Fibroblast of lung (primary cell): Measurements from ENCODE around the gene TMEM135. TPM values are rescaled to one million over a fixed set of nuclear protein-coding genes. Genes with fewer than 3 reads are reported as not detected.

Experiments used
- DNase-seq, 2 donors: peaks; one replicate each; pipeline versions ENCODE4 v3.0.0 to v3.0.0-alpha.2; 2010; ENCODE audit warnings: low read depth in 2 of 2
- H2AFZ ChIP-seq: 2 replicates; pipeline ENCODE4 v1.5.1; 2012; ENCODE audit warnings: low read length, control low read depth, inconsistent platforms
- H3K27ac ChIP-seq: 2 replicates; pipeline ENCODE4 v1.5.1; 2011; ENCODE audit warnings: low read length, control low read depth; ENCODE audit not compliant: insufficient read depth
- H3K27me3 ChIP-seq: 2 replicates; pipeline ENCODE4 v1.5.1; 2011; ENCODE audit warnings: mild to moderate bottlenecking, low read length; ENCODE audit not compliant: control insufficient read depth, insufficient read depth
- H3K36me3 ChIP-seq: 2 replicates; pipeline ENCODE4 v1.5.1; 2011; ENCODE audit warnings: low read length; ENCODE audit not compliant: control insufficient read depth, insufficient read depth
- H3K4me1 ChIP-seq: 2 replicates; pipeline ENCODE4 v1.5.1; 2011; ENCODE audit warnings: low read length; ENCODE audit not compliant: control insufficient read depth, insufficient read depth; ENCODE audit errors: extremely low read depth
- H3K4me2 ChIP-seq: 2 replicates; pipeline ENCODE4 v1.5.1; 2011; ENCODE audit warnings: low read length, control low read depth; ENCODE audit not compliant: insufficient read depth; ENCODE audit errors: extremely low read depth
- H3K4me3 ChIP-seq, 4 experiments: fragments of 200-600 bp in 1 of 4; sonication (generic) in 1 of 4; replicated peaks in 1 of 4; 2 replicates each; pipeline ENCODE4 v1.5.1; 2011 to 2016; ENCODE audit warnings: low read length in 4 of 4, low read depth in 3 of 4, mild to moderate bottlenecking in 3 of 4, control low read depth in 2 of 4, inconsistent platforms in 1 of 4, mixed read lengths in 1 of 4; ENCODE audit not compliant: insufficient read depth in 1 of 4; ENCODE audit errors: control extremely low read depth in 1 of 4
- H3K79me2 ChIP-seq: 2 replicates; pipeline ENCODE4 v1.5.1; 2012; ENCODE audit warnings: mild to moderate bottlenecking, low read length, inconsistent platforms; ENCODE audit not compliant: control insufficient read depth, insufficient read depth
- H3K9ac ChIP-seq: 2 replicates; pipeline ENCODE4 v1.5.1; 2011; ENCODE audit warnings: mild to moderate bottlenecking, low read length, control low read depth; ENCODE audit not compliant: insufficient read depth
- H3K9me3 ChIP-seq: 2 replicates; pipeline ENCODE4 v1.5.1; 2012; ENCODE audit warnings: low read depth, low read length; ENCODE audit not compliant: control insufficient read depth, insufficient read depth
- H4K20me1 ChIP-seq: 2 replicates; pipeline ENCODE4 v1.5.1; 2011; ENCODE audit warnings: low read length; ENCODE audit not compliant: control insufficient read depth, insufficient read depth; ENCODE audit errors: extremely low read depth
- EZH2 ChIP-seq: IDR thresholded peaks from 2 replicates; pipeline ENCODE4 v1.5.1; 2012; ENCODE audit warnings: low read length, control low read depth, mild to moderate bottlenecking; ENCODE audit errors: missing control alignments
- polyA plus RNA-seq, 2 donors: library from polyadenylated mRNA; depleted of rRNA in 1 of 2; stranded (reverse) in 1 of 2; unstranded in 1 of 2; fragments of >200 nt; gene quantifications; 2 replicates each; pipeline ENCODE4 v1.2.1, GENCODE V29; 2011 to 2012; ENCODE audit warnings: missing spikeins in 1 of 2
- total RNA-seq: library from RNA; depleted of rRNA; stranded (reverse); fragments of >200 nt; gene quantifications from 2 replicates; pipeline ENCODE4 v1.2.1, GENCODE V29; 2014
- TF ChIP-seq, protein P1 (sequence below), 2 donors: IDR thresholded peaks in 1 of 2; conservative IDR thresholded peaks in 1 of 2; 1 replicate in 1 of 2; 2 replicates in 1 of 2; pipeline ENCODE4 v1.5.1; 2011 to 2012; ENCODE audit warnings: low read length in 2 of 2, control low read depth in 1 of 2, inconsistent platforms in 1 of 2, low read depth in 1 of 2, mild to moderate bottlenecking in 1 of 2

The TMEM135 gene
- total and polyA plus RNA-seq, 2 donors (not counting 1 experiment from before 2014, with no cell fraction given): 17.3 to 20.6 TPM

DNA sequence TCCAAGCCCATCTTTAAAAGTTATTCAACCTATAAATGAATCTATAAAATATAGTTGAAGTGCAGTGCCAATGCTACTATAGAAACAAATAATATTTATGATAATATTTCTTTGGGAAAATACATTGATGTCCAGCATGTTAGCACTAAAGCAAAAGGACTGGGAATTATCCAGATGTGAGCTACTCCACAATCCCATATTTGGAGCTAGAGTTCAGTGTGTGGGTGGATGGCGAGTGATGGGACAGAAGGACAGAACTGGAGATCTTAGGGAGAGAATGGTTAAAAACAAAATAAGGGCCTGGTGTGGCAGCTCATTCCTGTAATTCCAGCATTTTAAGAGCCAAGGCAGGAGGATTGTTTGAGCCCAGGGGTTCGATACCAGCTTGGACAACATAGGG lies 216.8 kb downstream of the TMEM135 start:
- no peak for DNase-seq
- TF ChIP-seq EZH2: no peak
- H3K4me3 ChIP-seq: no peak overlapping the region
- H3K27ac ChIP-seq: no peak overlapping the region
- no peak overlapping the region for H2AFZ ChIP-seq
- no peaks in the 10 kb centered on the region for H3K9me3 ChIP-seq
- no peak overlapping the region for H3K4me2 ChIP-seq
- no peaks in the 10 kb centered on the region for H3K36me3 ChIP-seq
- H3K27me3 ChIP-seq: no peaks in the 10 kb centered on the region
- H3K79me2 ChIP-seq: no peaks in the 10 kb centered on the region
- no peaks in the 10 kb centered on the region for H4K20me1 ChIP-seq
- H3K9ac ChIP-seq: no peak overlapping the region
- no peaks in the 10 kb centered on the region for H3K4me1 ChIP-seq

DNA sequence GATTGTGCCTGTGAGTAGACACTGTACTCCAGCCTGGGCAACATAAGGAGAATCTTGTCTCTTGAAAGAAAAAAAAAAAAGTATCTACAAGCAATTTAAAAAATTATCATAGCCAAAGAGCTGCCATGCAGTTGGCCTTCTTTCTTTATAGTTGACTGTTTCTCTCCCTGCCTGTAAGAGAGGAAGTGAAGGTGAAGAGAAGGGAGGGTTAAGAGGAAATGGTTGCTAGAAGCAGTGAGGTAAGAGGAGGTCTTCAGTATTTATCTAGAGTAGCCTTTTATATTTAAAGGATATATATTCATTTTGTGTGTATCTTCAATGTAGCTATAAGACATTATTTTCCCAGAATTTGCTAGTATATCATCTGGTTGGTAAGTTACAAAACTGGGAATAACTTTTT lies 217.9 kb downstream of the TMEM135 start:
- Histone ChIP-seq H3K27me3 (no peaks in the 10 kb centered on the region), H3K36me3 (no peaks in the 10 kb centered on the region), H3K9me3 (no peaks in the 10 kb centered on the region), H4K20me1 (no peaks in the 10 kb centered on the region), H3K4me2 (no peak overlapping the region), H3K9ac (no peak overlapping the region), H3K79me2 (no peaks in the 10 kb centered on the region), H3K4me3 (no peak overlapping the region), H3K4me1 (no peaks in the 10 kb centered on the region), H2AFZ (no peak overlapping the region), H3K27ac (no peak overlapping the region)
- no peak for DNase-seq
- no peak for TF ChIP-seq EZH2
- TF ChIP-seq, protein P1, sequence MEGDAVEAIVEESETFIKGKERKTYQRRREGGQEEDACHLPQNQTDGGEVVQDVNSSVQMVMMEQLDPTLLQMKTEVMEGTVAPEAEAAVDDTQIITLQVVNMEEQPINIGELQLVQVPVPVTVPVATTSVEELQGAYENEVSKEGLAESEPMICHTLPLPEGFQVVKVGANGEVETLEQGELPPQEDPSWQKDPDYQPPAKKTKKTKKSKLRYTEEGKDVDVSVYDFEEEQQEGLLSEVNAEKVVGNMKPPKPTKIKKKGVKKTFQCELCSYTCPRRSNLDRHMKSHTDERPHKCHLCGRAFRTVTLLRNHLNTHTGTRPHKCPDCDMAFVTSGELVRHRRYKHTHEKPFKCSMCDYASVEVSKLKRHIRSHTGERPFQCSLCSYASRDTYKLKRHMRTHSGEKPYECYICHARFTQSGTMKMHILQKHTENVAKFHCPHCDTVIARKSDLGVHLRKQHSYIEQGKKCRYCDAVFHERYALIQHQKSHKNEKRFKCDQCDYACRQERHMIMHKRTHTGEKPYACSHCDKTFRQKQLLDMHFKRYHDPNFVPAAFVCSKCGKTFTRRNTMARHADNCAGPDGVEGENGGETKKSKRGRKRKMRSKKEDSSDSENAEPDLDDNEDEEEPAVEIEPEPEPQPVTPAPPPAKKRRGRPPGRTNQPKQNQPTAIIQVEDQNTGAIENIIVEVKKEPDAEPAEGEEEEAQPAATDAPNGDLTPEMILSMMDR (conservative IDR thresholded peaks at IDR 0.05 in 1 of 2, IDR thresholded peaks at IDR 0.05 in 1 of 2; ENCODE audit: low read depth in 1 of 2, low read length in 2 of 2): no peak

DNA sequence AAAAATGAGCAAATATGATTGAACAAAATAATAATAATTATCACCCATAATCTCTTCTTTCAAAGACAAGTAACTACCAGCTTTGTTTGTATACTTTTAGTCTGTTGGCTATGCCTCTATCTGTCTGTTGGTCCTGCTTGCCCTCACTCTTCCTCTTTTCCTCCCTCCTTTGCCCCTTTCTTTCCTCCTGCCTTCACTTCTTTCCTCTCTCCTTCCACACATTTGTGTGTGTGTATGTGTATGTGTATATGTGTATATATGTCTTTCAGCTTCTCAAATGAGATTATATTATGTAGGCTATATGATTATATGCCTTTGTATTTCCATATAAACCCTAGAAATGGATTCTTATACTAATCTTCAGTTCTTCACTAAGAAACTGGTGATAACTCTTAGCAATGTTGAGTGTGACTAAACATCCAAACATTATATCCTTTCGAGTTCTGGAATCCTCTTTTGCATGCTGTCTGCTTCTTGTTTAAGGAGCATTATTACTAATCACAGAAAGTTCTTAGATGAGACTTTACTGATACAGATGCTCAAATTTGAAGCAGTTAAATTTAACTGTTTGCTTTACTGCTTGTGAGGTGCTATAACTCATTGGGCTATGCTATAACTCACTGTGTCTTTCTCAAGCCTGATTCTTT lies 219.1 kb downstream of the TMEM135 start:
- TF ChIP-seq EZH2: no peak
- TF ChIP-seq, protein P1 (conservative IDR thresholded peaks at IDR 0.05 in 1 of 2, IDR thresholded peaks at IDR 0.05 in 1 of 2; ENCODE audit: low read depth in 1 of 2, low read length in 2 of 2): no peak
- Histone ChIP-seq H2AFZ (no peak overlapping the region), H3K27me3 (no peaks in the 10 kb centered on the region), H3K4me3 (no peak overlapping the region), H3K27ac (no peak overlapping the region), H3K4me2 (no peak overlapping the region), H4K20me1 (no peaks in the 10 kb centered on the region), H3K4me1 (no peaks in the 10 kb centered on the region), H3K36me3 (no peaks in the 10 kb centered on the region), H3K79me2 (no peaks in the 10 kb centered on the region), H3K9me3 (no peaks in the 10 kb centered on the region), H3K9ac (no peak overlapping the region)
- no peak for DNase-seq
